Embryonic facial prominence (tissue), 1 donor: ENCODE measurements around the gene LSM14B.

ENCODE experiments used
- DNase-seq: peaks from one replicate; pipeline ENCODE4 v3.0.0-alpha.2; 2016; ENCODE audit errors: extremely low spot score

The LSM14B gene

GRCh38 chr20:62183426-62184142 is 61.3 kb downstream of the LSM14B start:
- DNase-seq, result no peak
